Natural killer cell (primary cell): ENCODE results near the gene LRP1B. TPM values are rescaled to one million over a fixed set of nuclear protein-coding genes. Genes with fewer than 3 reads are reported as not detected.

Experiments used
- ATAC-seq, 3 donors: fragments of 150-1000 bp in 2 of 3; fragments of 200-7000 bp in 1 of 3; cut with Tn5 transposase; 1 replicate in 1 of 3; 2 replicates in 2 of 3; pipeline ENCODE4 v1.10.0; 2021; ENCODE audit warnings: mild to moderate bottlenecking in 2 of 3, moderate library complexity in 2 of 3
- DNase-seq, 2 donors: peaks; one replicate each; pipeline versions ENCODE4 v3.0.0 to v3.0.0-alpha.2; 2013 to 2021; ENCODE audit warnings: mixed read lengths in 1 of 2
- H3K27ac ChIP-seq: one replicate; pipeline ENCODE4 v1.5.1; 2013; ENCODE audit warnings: mild to moderate bottlenecking, low read length
- H3K27me3 ChIP-seq: one replicate; pipeline ENCODE4 v1.6.1; 2013; ENCODE audit warnings: low read length; ENCODE audit not compliant: control insufficient read depth, insufficient read depth
- H3K36me3 ChIP-seq: one replicate; pipeline ENCODE4 v1.6.1; 2013; ENCODE audit warnings: low read length; ENCODE audit not compliant: control insufficient read depth, insufficient read depth
- H3K4me1 ChIP-seq: one replicate; pipeline ENCODE4 v1.6.1; 2013; ENCODE audit warnings: low read length; ENCODE audit not compliant: control insufficient read depth, insufficient read depth
- H3K4me3 ChIP-seq: one replicate; pipeline ENCODE4 v1.5.1; 2013; ENCODE audit warnings: low read length
- H3K9me3 ChIP-seq: one replicate; pipeline ENCODE4 v1.6.1; 2013; ENCODE audit warnings: low read length; ENCODE audit not compliant: control insufficient read depth, insufficient read depth
- H3K27ac Mint-ChIP-seq, 2 donors: one replicate each; pipeline ENCODE4 v1.8.0; 2022; ENCODE audit warnings: mild to moderate bottlenecking in 2 of 2, mixed read lengths in 2 of 2, moderate library complexity in 1 of 2
- H3K27me3 Mint-ChIP-seq, 2 donors: one replicate each; pipeline ENCODE4 v1.8.0; 2022; ENCODE audit warnings: low read depth in 2 of 2, mixed read lengths in 2 of 2
- H3K36me3 Mint-ChIP-seq: one replicate; pipeline ENCODE4 v1.8.0; 2022; ENCODE audit warnings: mixed read lengths
- H3K4me1 Mint-ChIP-seq, 2 donors: one replicate each; pipeline ENCODE4 v1.8.0; 2022; ENCODE audit warnings: mixed read lengths in 2 of 2
- H3K4me3 Mint-ChIP-seq: one replicate; pipeline ENCODE4 v1.8.0; 2022; ENCODE audit warnings: mild to moderate bottlenecking, moderate library complexity, mixed read lengths
- H3K9me3 Mint-ChIP-seq, 2 donors: one replicate each; pipeline ENCODE4 v1.8.0; 2022; ENCODE audit warnings: mixed read lengths in 2 of 2
- CTCF ChIP-seq: fragments of 200-600 bp; IDR thresholded peaks from one replicate; pipeline ENCODE4 v1.8.0; 2022; ENCODE audit warnings: antibody characterized with exemption
- WGBS: methylation state at CpG from one replicate; pipeline ENCODE4 v1.1.7; 2013; ENCODE audit warnings: missing lambda C conversion rate; ENCODE audit not compliant: insufficient coverage; 5-methylcytosine and 5-hydroxymethylcytosine counted together
- intact Hi-C: fragments of 100-400 bp; cut with micrococcal nuclease; formaldehyde crosslinking; loops from one replicate; pipeline ENCODE4 v1.14.2; 2022
- total RNA-seq, 4 donors: library from RNA; stranded (reverse); fragments of 120-200 nt in 1 of 4; gene quantifications; one replicate each; pipeline versions ENCODE4 v1.2.3 to v1.2.4, GENCODE V29; 2013 to 2022

Gene LRP1B
- total RNA-seq, 3 donors from 2014 or later (not counting 1 experiment from before 2014, with no cell fraction given): 0.05 TPM; not detected in 2

GRCh38 chr2:141728886-141729285 lies 401.9 kb downstream of the LRP1B start:
- WGBS: 77% methylated on average over 1 of the region's 1 CpG
- intact Hi-C loops: no loop called here
- TF ChIP-seq CTCF: no peak
- Mint-ChIP-seq H3K9me3 (peaks cover 18 to 27% of the 10 kb centered on the region in 2 donors), H3K4me1 (no peaks in the 10 kb centered on the region), H3K36me3 (peaks cover 14% of the 10 kb centered on the region), H3K4me3 (no peak overlapping the region), H3K27me3 (no peaks in the 10 kb centered on the region), H3K27ac (no peak overlapping the region)
- H3K4me3 ChIP-seq: no peak overlapping the region
- H3K27ac ChIP-seq: no peak overlapping the region
- no peaks in the 10 kb centered on the region for H3K4me1 ChIP-seq
- H3K9me3 ChIP-seq: no peaks in the 10 kb centered on the region
- H3K36me3 ChIP-seq: no peaks in the 10 kb centered on the region
- no peak for DNase-seq
- ATAC-seq: no peak
- H3K27me3 ChIP-seq: no peaks in the 10 kb centered on the region

GRCh38 chr2:141728142-141728541 lies 402.7 kb downstream of the LRP1B start:
- DNase-seq (no peak), ATAC-seq (no peak)
- H3K36me3 ChIP-seq: no peaks in the 10 kb centered on the region
- WGBS: 83% methylated on average over 1 of the region's 3 CpGs
- H3K9me3 ChIP-seq: no peaks in the 10 kb centered on the region
- H3K4me3 ChIP-seq: no peak overlapping the region
- no peaks in the 10 kb centered on the region for H3K4me1 ChIP-seq
- no peaks in the 10 kb centered on the region for H3K4me1 Mint-ChIP-seq
- no peak overlapping the region for H3K27ac ChIP-seq
- no peak overlapping the region for H3K4me3 Mint-ChIP-seq
- H3K27me3 ChIP-seq: no peaks in the 10 kb centered on the region
- H3K27me3 Mint-ChIP-seq: no peaks in the 10 kb centered on the region
- H3K9me3 Mint-ChIP-seq: peaks cover 13 to 22% of the 10 kb centered on the region in 2 donors
- intact Hi-C loops: no loop called here
- peaks cover 14% of the 10 kb centered on the region for H3K36me3 Mint-ChIP-seq
- H3K27ac Mint-ChIP-seq: no peak overlapping the region
- TF ChIP-seq CTCF: no peak

DNA sequence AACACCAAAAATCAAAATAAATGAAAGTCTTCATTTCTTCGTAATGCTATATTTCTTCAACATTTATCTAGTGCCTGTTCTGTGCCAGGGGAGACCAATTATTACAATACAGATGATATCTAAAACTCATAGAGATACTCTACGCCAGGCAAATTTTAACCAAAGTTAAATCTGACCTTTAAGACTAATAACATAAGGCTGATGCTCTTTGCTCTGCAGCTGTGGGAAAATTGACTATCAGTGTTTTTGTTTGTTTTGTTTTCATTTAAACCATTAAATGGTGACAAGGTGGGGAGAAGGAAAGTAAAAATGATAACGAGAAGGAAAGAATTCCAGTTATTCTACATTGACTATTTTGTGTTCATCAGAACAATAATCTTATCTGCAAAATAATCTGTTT lies 406.4 kb downstream of the LRP1B start:
- Histone ChIP-seq H3K9me3 (no peaks in the 10 kb centered on the region), H3K4me3 (no peak overlapping the region), H3K27ac (no peak overlapping the region), H3K27me3 (no peaks in the 10 kb centered on the region), H3K36me3 (no peaks in the 10 kb centered on the region), H3K4me1 (no peaks in the 10 kb centered on the region)
- TF ChIP-seq CTCF: no peak
- Mint-ChIP-seq H3K4me1 (no peaks in the 10 kb centered on the region), H3K36me3 (peaks cover 7% of the 10 kb centered on the region), H3K4me3 (no peak overlapping the region), H3K27ac (no peak overlapping the region), H3K27me3 (no peaks in the 10 kb centered on the region), H3K9me3 (peaks cover 9 to 16% of the 10 kb centered on the region in 2 donors)
- intact Hi-C loops: no loop called here
- 83% methylated on average over 2 of the region's 3 CpGs for WGBS
- no peak for DNase-seq
- ATAC-seq: no peak

DNA sequence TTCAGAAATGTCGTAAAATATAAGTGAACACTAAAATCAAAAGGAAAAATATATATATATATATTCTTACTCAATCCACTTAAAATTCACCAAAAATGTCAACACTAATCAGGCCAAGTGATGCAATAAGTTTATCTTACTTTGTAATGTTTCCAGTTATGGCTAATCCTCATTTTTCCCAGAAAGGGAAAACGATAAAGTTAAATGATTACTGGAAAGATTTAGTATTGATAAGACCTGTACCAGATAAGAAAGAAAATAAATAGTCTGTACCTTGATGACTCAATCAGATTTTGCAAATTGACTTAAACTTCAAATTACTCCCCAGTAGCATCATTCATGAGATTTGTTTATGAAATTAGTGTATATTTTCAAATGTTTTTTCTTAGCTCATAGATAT lies 407.0 kb downstream of the LRP1B start:
- Histone ChIP-seq H3K27ac (no peak overlapping the region), H3K9me3 (no peaks in the 10 kb centered on the region), H3K36me3 (no peaks in the 10 kb centered on the region), H3K4me3 (no peak overlapping the region), H3K4me1 (no peaks in the 10 kb centered on the region), H3K27me3 (no peaks in the 10 kb centered on the region)
- 80% methylated on average over 1 of the region's 2 CpGs for WGBS
- peaks cover under 1% of the 10 kb centered on the region for H3K36me3 Mint-ChIP-seq
- no peak for TF ChIP-seq CTCF
- H3K4me3 Mint-ChIP-seq: no peak overlapping the region
- peaks cover 8 to 13% of the 10 kb centered on the region in 2 donors for H3K9me3 Mint-ChIP-seq
- no peak overlapping the region for H3K27ac Mint-ChIP-seq
- DNase-seq: no peak
- H3K4me1 Mint-ChIP-seq: no peaks in the 10 kb centered on the region
- H3K27me3 Mint-ChIP-seq: no peaks in the 10 kb centered on the region
- intact Hi-C loops: no loop called here
- ATAC-seq: no peak
